ENCODE measurements around the gene CFAP210.

CFAP210 gene

GRCh38 chr2:169672406-169672805, 21.8 kb downstream of the CFAP210 start:
- DNase-seq (ENCODE audit: low spot score): no peak

GRCh38 chr2:169670937-169671336, 23.3 kb downstream of the CFAP210 start:
- DNase-seq (ENCODE audit: low spot score): no peak

- no peak for DNase-seq (ENCODE audit: low spot score)
Measured at GRCh38 chr2:169670215-169670651, 24.0 kb downstream of the CFAP210 start.

GRCh38 chr2:169667583-169667982, 26.6 kb downstream of the CFAP210 start:
- no peak for DNase-seq (ENCODE audit: low spot score)

GRCh38 chr2:169664978-169665930, 29.0 kb downstream of the CFAP210 start:
- no peak for DNase-seq (ENCODE audit: low spot score)

GRCh38 chr2:169664600-169664977, 29.6 kb downstream of the CFAP210 start:
- no peak for DNase-seq (ENCODE audit: low spot score)

- DNase-seq (ENCODE audit: low spot score): no peak
Measured at GRCh38 chr2:169663247-169663646, 31.0 kb downstream of the CFAP210 start.

GRCh38 chr2:169662744-169663143, 31.5 kb downstream of the CFAP210 start:
- no peak for DNase-seq (ENCODE audit: low spot score)

- no peak for DNase-seq (ENCODE audit: low spot score)
Measured at GRCh38 chr2:169661265-169661664, 32.9 kb downstream of the CFAP210 start.

- no peak for DNase-seq (ENCODE audit: low spot score)
Measured at GRCh38 chr2:169659320-169659719, 34.9 kb downstream of the CFAP210 start.

GRCh38 chr2:169658877-169659276, 35.3 kb downstream of the CFAP210 start:
- DNase-seq (ENCODE audit: low spot score): no peak

- DNase-seq (ENCODE audit: low spot score): no peak
Measured at GRCh38 chr2:169656164-169656563, 38.0 kb downstream of the CFAP210 start.

- DNase-seq (ENCODE audit: low spot score): no peak
Measured at GRCh38 chr2:169653636-169654035, 40.6 kb downstream of the CFAP210 start.

- no peak for DNase-seq (ENCODE audit: low spot score)
Measured at GRCh38 chr2:169649278-169649677, 44.9 kb downstream of the CFAP210 start.

GRCh38 chr2:169647496-169647895, 46.7 kb downstream of the CFAP210 start:
- no peak for DNase-seq (ENCODE audit: low spot score)

- DNase-seq (ENCODE audit: low spot score): no peak
Measured at GRCh38 chr2:169644173-169644572, 50.0 kb downstream of the CFAP210 start.

GRCh38 chr2:169641464-169641863, 52.7 kb downstream of the CFAP210 start:
- no peak for DNase-seq (ENCODE audit: low spot score)

- DNase-seq (ENCODE audit: low spot score): no peak
Measured at GRCh38 chr2:169640104-169640503, 54.1 kb downstream of the CFAP210 start.

GRCh38 chr2:169637620-169638019, 56.6 kb downstream of the CFAP210 start:
- DNase-seq (ENCODE audit: low spot score): no peak

- DNase-seq (ENCODE audit: low spot score): no peak
Measured at GRCh38 chr2:169636440-169637097, 57.6 kb downstream of the CFAP210 start.

- DNase-seq (ENCODE audit: low spot score): no peak
Measured at GRCh38 chr2:169625781-169626180, 68.4 kb downstream of the CFAP210 start.

GRCh38 chr2:169623235-169623634, 71.0 kb downstream of the CFAP210 start:
- DNase-seq (ENCODE audit: low spot score): no peak

GRCh38 chr2:169620509-169620908, 73.7 kb downstream of the CFAP210 start:
- no peak for DNase-seq (ENCODE audit: low spot score)
